Activated CD8-positive, alpha-beta T cell treated with anti-CD3 and anti-CD28 coated beads for 36 hours (primary cell): ENCODE data around the gene SERINC4. TPM values are rescaled to one million over a fixed set of nuclear protein-coding genes. Genes with fewer than 3 reads are reported as not detected.

Experiments
- ATAC-seq: fragments of 200-7000 bp; cut with Tn5 transposase; one replicate; pipeline ENCODE4 v1.10.0; 2021; ENCODE audit warnings: mild to moderate bottlenecking, moderate library complexity
- CTCF ChIA-PET: fragments of 350-600 bp; sonication (Branson Sonifier 250); formaldehyde crosslinking; loops from one replicate; lab custom pipeline; 2021; ENCODE audit warnings: antibody characterized with exemption; lab: Charles Lee
- POLR2A ChIA-PET: fragments of 350-600 bp; sonication (Branson Sonifier 250); formaldehyde crosslinking; loops from one replicate; lab custom pipeline; 2021; ENCODE audit warnings: antibody characterized with exemption; lab: Charles Lee
- DNase-seq: peaks from one replicate; pipeline ENCODE4 v3.0.0-alpha.2; 2020
- H3K27ac Mint-ChIP-seq: one replicate; pipeline ENCODE4 v1.8.0; 2021; ENCODE audit warnings: mild to moderate bottlenecking, mixed read lengths
- H3K27me3 Mint-ChIP-seq: one replicate; pipeline ENCODE4 v1.8.0; 2021; ENCODE audit warnings: mixed read lengths
- H3K36me3 Mint-ChIP-seq: one replicate; pipeline ENCODE4 v1.8.0; 2021; ENCODE audit warnings: low read depth, mixed read lengths
- H3K4me1 Mint-ChIP-seq: one replicate; pipeline ENCODE4 v1.8.0; 2021; ENCODE audit warnings: low read depth, mixed read lengths
- H3K4me3 Mint-ChIP-seq: one replicate; pipeline ENCODE4 v1.8.0; 2021; ENCODE audit warnings: mild to moderate bottlenecking, moderate library complexity, mixed read lengths
- H3K9me3 Mint-ChIP-seq: one replicate; pipeline ENCODE4 v1.8.0; 2021; ENCODE audit warnings: mixed read lengths
- intact Hi-C: fragments of 100-400 bp; cut with micrococcal nuclease; formaldehyde crosslinking; loops from one replicate; pipeline ENCODE4 v1.10.0; 2022
- total RNA-seq, 2 experiments: library from RNA; stranded (reverse); gene quantifications; one replicate each; pipeline ENCODE4 v1.2.3, GENCODE V29; 2021
- TF ChIP-seq, protein P1 (sequence below): fragments of 200-600 bp; IDR thresholded peaks from one replicate; pipeline ENCODE4 v1.8.0; 2022; ENCODE audit warnings: antibody characterized with exemption, mild to moderate bottlenecking

The SERINC4 gene
- total RNA-seq, 2 experiments from 2014 or later = 0.09 TPM; not detected in 1

GRCh38 chr15:43776718-43777266 is 23.2 kb downstream of the SERINC4 start, which contains the start of gene ELL3:
TSS of gene ELL3 (minus strand) at chr15:43776966. CDS start at chr15:43776901, 65 bp downstream.
- Mint-ChIP-seq H3K4me3 (peak within 1 kb of the TSS; percentile 80), H3K27ac (peak within 1 kb of the TSS; percentile 95), H3K36me3 (peaks cover 29% of the 10 kb centered on the region), H3K27me3 (no peaks in the 10 kb centered on the region), H3K4me1 (peaks cover 29% of the 10 kb centered on the region), H3K9me3 (no peaks in the 10 kb centered on the region)
- DNase-seq = peak; percentile 81
- ChIA-PET POLR2A (interaction anchor here (0.9 to 3.5 kb wide), 16 partner anchors 9 to 942 kb away, joined by 3 to 30 read pairs (median 7); partner anchors contain the start of genes HYPK, MFAP1, PDIA3 and SERF2), CTCF (interaction anchor here (0.6 to 3.0 kb wide), 20 partner anchors 8 to 287 kb away, joined by 3 to 17 read pairs (median 4); partner anchors contain the start of genes HYPK, MFAP1, PDIA3 and SERF2)
- ATAC-seq = peak; percentile 66
- TF ChIP-seq, protein P1, sequence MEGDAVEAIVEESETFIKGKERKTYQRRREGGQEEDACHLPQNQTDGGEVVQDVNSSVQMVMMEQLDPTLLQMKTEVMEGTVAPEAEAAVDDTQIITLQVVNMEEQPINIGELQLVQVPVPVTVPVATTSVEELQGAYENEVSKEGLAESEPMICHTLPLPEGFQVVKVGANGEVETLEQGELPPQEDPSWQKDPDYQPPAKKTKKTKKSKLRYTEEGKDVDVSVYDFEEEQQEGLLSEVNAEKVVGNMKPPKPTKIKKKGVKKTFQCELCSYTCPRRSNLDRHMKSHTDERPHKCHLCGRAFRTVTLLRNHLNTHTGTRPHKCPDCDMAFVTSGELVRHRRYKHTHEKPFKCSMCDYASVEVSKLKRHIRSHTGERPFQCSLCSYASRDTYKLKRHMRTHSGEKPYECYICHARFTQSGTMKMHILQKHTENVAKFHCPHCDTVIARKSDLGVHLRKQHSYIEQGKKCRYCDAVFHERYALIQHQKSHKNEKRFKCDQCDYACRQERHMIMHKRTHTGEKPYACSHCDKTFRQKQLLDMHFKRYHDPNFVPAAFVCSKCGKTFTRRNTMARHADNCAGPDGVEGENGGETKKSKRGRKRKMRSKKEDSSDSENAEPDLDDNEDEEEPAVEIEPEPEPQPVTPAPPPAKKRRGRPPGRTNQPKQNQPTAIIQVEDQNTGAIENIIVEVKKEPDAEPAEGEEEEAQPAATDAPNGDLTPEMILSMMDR = no peak
- intact Hi-C loops = no loop called here

- no peaks in the 10 kb centered on the region for H3K9me3 Mint-ChIP-seq
- ChIA-PET POLR2A (interaction anchor here (0.9 to 3.5 kb wide), 16 partner anchors 11 to 943 kb away, joined by 3 to 30 read pairs (median 7); partner anchors contain the start of genes HYPK, MFAP1, PDIA3 and SERF2), CTCF (interaction anchor here (0.7 to 3.0 kb wide), 13 partner anchors 8 to 234 kb away, joined by 3 to 16 read pairs (median 5); partner anchors contain the start of genes HYPK, MFAP1, PDIA3 and SERINC4)
- H3K27ac Mint-ChIP-seq = peak overlapping the region; percentile 95
- peak; percentile 12 for ATAC-seq
- TF ChIP-seq, protein P1 = no peak
- intact Hi-C loops = no loop called here
- peaks cover 29% of the 10 kb centered on the region for H3K4me1 Mint-ChIP-seq
- H3K27me3 Mint-ChIP-seq = no peaks in the 10 kb centered on the region
- H3K36me3 Mint-ChIP-seq = peaks cover 33% of the 10 kb centered on the region
- peak; percentile 62 for DNase-seq
- peak overlapping the region; percentile 80 for H3K4me3 Mint-ChIP-seq
Observed at GRCh38 chr15:43776101-43776717, 23.8 kb downstream of the SERINC4 start.

DNA sequence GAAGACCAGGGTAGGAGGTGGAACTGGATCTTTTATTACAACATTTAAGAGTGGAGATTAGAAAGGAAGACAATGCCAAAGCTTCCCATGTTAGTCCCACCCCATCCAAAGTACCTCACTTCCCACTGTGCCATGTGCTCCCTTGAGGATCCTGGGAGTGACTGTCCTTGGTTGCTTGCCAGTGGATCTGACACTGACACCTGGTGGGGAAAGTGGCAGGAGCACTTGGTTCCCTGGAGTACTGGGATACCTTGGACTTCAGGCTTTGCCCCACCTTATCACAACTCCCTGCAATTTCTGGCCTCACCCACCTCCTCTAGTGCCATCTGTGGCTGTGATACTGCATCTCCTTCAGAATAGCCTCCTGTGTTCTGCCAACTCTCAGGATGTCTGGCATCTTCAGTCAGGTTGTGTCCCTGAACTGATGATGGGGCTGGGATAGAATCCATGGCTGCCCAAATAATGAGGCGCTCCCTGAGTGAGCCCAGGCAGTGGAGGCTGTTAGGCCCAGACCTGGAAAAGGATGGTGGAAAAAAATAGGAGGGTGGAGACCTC is 24.5 kb downstream of the SERINC4 start:
- no peak overlapping the region for H3K27ac Mint-ChIP-seq
- ChIA-PET CTCF (interaction anchor here (0.5 to 2.9 kb wide), 3 partner anchors 11 to 476 kb away, joined by 3 to 16 read pairs (median 6); no protein-coding TSS in a partner anchor), POLR2A (interaction anchor here (0.6 to 3.5 kb wide), 11 partner anchors 10 to 944 kb away, joined by 3 to 30 read pairs (median 4); partner anchors contain the start of genes HYPK, SERF2 and SERINC4)
- no peaks in the 10 kb centered on the region for H3K27me3 Mint-ChIP-seq
- peaks cover 39% of the 10 kb centered on the region for H3K36me3 Mint-ChIP-seq
- no peaks in the 10 kb centered on the region for H3K9me3 Mint-ChIP-seq
- H3K4me3 Mint-ChIP-seq = peak overlapping the region; percentile 80
- intact Hi-C loops = no loop called here
- peaks cover 29% of the 10 kb centered on the region for H3K4me1 Mint-ChIP-seq
- TF ChIP-seq, protein P1 = no peak
- ATAC-seq (no peak), DNase-seq (no peak)

DNA sequence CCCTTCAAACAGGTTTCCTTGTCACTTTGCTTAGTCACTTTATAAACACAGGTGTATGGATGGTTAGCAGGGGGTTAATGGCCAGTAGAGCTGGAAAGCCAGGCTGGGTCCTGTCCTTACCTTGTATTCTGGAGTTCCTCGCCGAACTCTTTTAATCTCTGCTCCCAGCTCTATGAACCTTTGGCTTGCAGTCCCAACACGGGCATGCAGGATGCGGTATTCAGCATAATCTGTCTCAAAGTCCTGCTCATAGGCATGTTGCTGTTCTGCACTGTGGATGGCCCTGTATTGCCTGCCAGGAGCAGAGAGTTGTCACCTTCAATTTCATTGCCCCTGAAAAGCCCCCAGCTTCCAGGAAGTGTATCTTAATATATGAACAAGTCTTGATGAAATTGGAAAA is 26.0 kb downstream of the SERINC4 start:
- POLR2A ChIA-PET = interaction anchor here (0.7 to 2.6 kb wide), 5 partner anchors 17 to 394 kb away, joined by 3 to 13 read pairs (median 4); no protein-coding TSS in a partner anchor

More for the DNA sequence above, 26.0 kb downstream of the SERINC4 start:
- Mint-ChIP-seq H3K9me3 (no peaks in the 10 kb centered on the region), H3K27me3 (no peaks in the 10 kb centered on the region), H3K27ac (peak overlapping the region; percentile 7), H3K4me1 (peaks cover 26% of the 10 kb centered on the region), H3K36me3 (peaks cover 53% of the 10 kb centered on the region), H3K4me3 (no peak overlapping the region)
- TF ChIP-seq, protein P1 = no peak
- ATAC-seq (no peak), DNase-seq (no peak)
- intact Hi-C loops = no loop called here
- CTCF ChIA-PET = interaction anchor here (4.6 kb wide), 1 partner anchor 17 kb away, joined by 52 read pairs; no protein-coding TSS in a partner anchor
